HepG2 (cell line): Measurements from ENCODE around the gene AKR1C3. TPM values are rescaled to one million over a fixed set of nuclear protein-coding genes. Genes with fewer than 3 reads are reported as not detected.

Experiments used
- FOXJ3 ChIP-seq: sonication (generic); formaldehyde crosslinking; IDR thresholded peaks from 2 replicates; pipeline ENCODE4 v1.4.0; 2020; ENCODE audit warnings: missing genetic modification reagents, mild to moderate bottlenecking, borderline replicate concordance
- KLF9 ChIP-seq: IDR thresholded peaks from 2 replicates; pipeline ENCODE4 v1.6.1; 2016; ENCODE audit warnings: low read depth
- MAFK ChIP-seq, 2 experiments: IDR thresholded peaks in 1 of 2; conservative IDR thresholded peaks in 1 of 2; 2 replicates each; pipeline ENCODE4 v1.6.1; 2011; ENCODE audit warnings: improper control_type of control experiment in 2 of 2, low read length in 2 of 2
- NFYC ChIP-seq: IDR thresholded peaks from 2 replicates; pipeline ENCODE4 v1.6.1; 2016; ENCODE audit warnings: missing genetic modification reagents, missing compliant biosample characterization
- SP4 ChIP-seq: sonication (generic); formaldehyde crosslinking; IDR thresholded peaks from 2 replicates; pipeline ENCODE4 v1.8.1; 2023; ENCODE audit warnings: mild to moderate bottlenecking, missing genetic modification reagents
- TRIM24 ChIP-seq: sonication (generic); formaldehyde crosslinking; IDR thresholded peaks from 2 replicates; pipeline ENCODE4 v1.8.0; 2022; ENCODE audit warnings: mild to moderate bottlenecking, missing genetic modification reagents
- ZIK1 ChIP-seq: sonication (generic); formaldehyde crosslinking; IDR thresholded peaks from 2 replicates; pipeline ENCODE4 v1.5.0; 2020; ENCODE audit warnings: mild to moderate bottlenecking, low read depth, missing genetic modification reagents, borderline replicate concordance
- ZNF101 ChIP-seq: sonication (generic); formaldehyde crosslinking; IDR thresholded peaks from 2 replicates; pipeline ENCODE4 v1.4.0; 2020; ENCODE audit warnings: mild to moderate bottlenecking, low read depth, missing genetic modification reagents, borderline replicate concordance
- ZNF670 ChIP-seq: sonication (generic); formaldehyde crosslinking; IDR thresholded peaks from 2 replicates; pipeline ENCODE4 v1.8.0; 2022; ENCODE audit warnings: mild to moderate bottlenecking, missing genetic modification reagents, borderline replicate concordance
- polyA plus RNA-seq, 8 experiments: library from polyadenylated mRNA; depleted of rRNA in 3 of 8; stranded (reverse) in 7 of 8; unstranded in 1 of 8; fragments of >200 nt; fragmentation: Illumina TruSeq in 4 of 8; extraction: Trizol in 4 of 8; gene quantifications; 2 replicates each; pipeline versions ENCODE4 v1.2.1 to v1.2.3, GENCODE V29; 2011 to 2016; ENCODE audit warnings: low read depth in 4 of 8, missing spikeins in 1 of 8, mixed read lengths in 1 of 8; ENCODE audit not compliant: insufficient read depth in 1 of 8
- total RNA-seq, 5 experiments: library from RNA; depleted of rRNA; stranded (reverse); fragments of >200 nt; fragmentation: Illumina TruSeq; extraction: Trizol; gene quantifications; 2 replicates each; pipeline ENCODE4 v1.2.3, GENCODE V29; 2016; ENCODE audit warnings: low read depth in 1 of 5
- TF ChIP-seq, protein P1 (sequence below): sonication (generic); formaldehyde crosslinking; IDR thresholded peaks from 2 replicates; pipeline ENCODE4 v1.8.0; 2022; ENCODE audit warnings: mild to moderate bottlenecking, missing genetic modification reagents
- TF ChIP-seq, protein P2 (sequence below): sonication (generic); formaldehyde crosslinking; IDR thresholded peaks from 2 replicates; pipeline ENCODE4 v1.4.0; 2020; ENCODE audit warnings: mild to moderate bottlenecking, low read depth, missing genetic modification reagents
- TF ChIP-seq, protein P3 (sequence below): sonication (generic); formaldehyde crosslinking; IDR thresholded peaks from 2 replicates; pipeline ENCODE4 v1.8.0; 2022; ENCODE audit warnings: mild to moderate bottlenecking, missing genetic modification reagents; ENCODE audit not compliant: insufficient replicate concordance
- TF ChIP-seq, protein P4 (sequence below): sonication (generic); formaldehyde crosslinking; IDR thresholded peaks from 2 replicates; pipeline ENCODE4 v1.5.1; 2020; ENCODE audit warnings: missing genetic modification reagents, mild to moderate bottlenecking, borderline replicate concordance
- TF ChIP-seq, protein P5 (sequence below): sonication (generic); formaldehyde crosslinking; IDR thresholded peaks from 2 replicates; pipeline ENCODE4 v1.8.1; 2022; ENCODE audit warnings: mild to moderate bottlenecking, missing genetic modification reagents
- TF ChIP-seq, protein P6 (sequence below): IDR thresholded peaks from 2 replicates; pipeline ENCODE4 v1.6.1; 2012; ENCODE audit warnings: low read depth, low read length, improper control_type of control experiment
- TF ChIP-seq, protein P7 (sequence below): sonication (generic); formaldehyde crosslinking; conservative IDR thresholded peaks from 2 replicates; pipeline ENCODE4 v1.8.0; 2022; ENCODE audit warnings: missing genetic modification reagents

Gene AKR1C3
- total and polyA plus RNA-seq, 2 of the 13 experiments (the other 11 are each of a cell fraction or from before 2014, with no cell fraction given): 368 to 532 TPM

DNA sequence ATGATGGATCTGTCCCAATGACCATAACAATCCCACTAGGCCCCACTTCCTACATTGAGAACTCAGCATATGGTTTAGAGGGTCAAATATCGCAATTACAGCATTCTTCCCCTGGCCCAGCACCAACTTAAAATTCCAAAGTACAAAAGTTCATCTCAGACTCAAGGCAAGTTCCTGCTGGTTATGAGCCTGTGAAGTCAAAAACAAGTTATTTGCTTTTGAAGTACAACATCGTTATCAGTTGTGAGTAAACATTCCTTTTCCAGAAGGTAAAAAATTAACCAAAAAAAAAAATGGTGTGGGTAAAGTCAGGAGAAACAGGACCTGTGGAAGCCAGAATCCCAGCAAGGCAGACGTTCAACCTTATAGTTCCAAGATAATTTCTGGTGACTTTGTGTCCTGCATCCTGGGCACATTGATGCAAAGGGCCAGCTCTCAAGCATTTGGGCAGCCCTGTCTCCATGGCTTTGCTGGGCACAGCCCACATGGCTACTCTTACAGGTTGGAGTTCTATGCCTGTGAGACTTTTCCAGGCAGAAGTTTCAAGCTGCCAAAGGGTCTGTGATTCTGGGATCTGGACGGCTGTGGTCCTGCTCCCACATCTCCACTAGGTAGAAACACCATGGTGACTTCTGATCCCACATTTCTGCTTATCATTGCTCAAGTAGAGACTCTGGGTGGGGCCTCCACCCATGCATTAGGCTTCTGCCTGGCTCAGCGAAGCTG is 53.2 kb downstream of the AKR1C3 start (continued):
- TF ChIP-seq, protein P1, sequence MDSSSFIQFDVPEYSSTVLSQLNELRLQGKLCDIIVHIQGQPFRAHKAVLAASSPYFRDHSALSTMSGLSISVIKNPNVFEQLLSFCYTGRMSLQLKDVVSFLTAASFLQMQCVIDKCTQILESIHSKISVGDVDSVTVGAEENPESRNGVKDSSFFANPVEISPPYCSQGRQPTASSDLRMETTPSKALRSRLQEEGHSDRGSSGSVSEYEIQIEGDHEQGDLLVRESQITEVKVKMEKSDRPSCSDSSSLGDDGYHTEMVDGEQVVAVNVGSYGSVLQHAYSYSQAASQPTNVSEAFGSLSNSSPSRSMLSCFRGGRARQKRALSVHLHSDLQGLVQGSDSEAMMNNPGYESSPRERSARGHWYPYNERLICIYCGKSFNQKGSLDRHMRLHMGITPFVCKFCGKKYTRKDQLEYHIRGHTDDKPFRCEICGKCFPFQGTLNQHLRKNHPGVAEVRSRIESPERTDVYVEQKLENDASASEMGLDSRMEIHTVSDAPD (CRISPR knock-in tag): peak; percentile 91
- TF ChIP-seq FOXJ3 (CRISPR knock-in tag) (peak; percentile 96; the same call in 1 of the 2 replicates), MAFK (conservative IDR thresholded peaks at IDR 0.05 in 1 of 2, IDR thresholded peaks at IDR 0.05 in 1 of 2; ENCODE audit: low read length in 2 of 2) (peak; percentile 59 to 73), KLF9 (no peak; the same call in 1 of the 2 replicates), NFYC (no peak), SP4 (no peak), TRIM24 (CRISPR knock-in tag) (no peak), ZNF101 (CRISPR knock-in tag) (no peak), ZNF670 (CRISPR knock-in tag) (peak; percentile 72; the same call in 1 of the 2 replicates), ZIK1 (CRISPR knock-in tag) (no peak)
- TF ChIP-seq, protein P2, sequence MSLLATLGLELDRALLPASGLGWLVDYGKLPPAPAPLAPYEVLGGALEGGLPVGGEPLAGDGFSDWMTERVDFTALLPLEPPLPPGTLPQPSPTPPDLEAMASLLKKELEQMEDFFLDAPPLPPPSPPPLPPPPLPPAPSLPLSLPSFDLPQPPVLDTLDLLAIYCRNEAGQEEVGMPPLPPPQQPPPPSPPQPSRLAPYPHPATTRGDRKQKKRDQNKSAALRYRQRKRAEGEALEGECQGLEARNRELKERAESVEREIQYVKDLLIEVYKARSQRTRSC (CRISPR knock-in tag): 0 out of 2 replicates have a peak, but pooled peaks have one; percentile 39
- TF ChIP-seq, protein P3, sequence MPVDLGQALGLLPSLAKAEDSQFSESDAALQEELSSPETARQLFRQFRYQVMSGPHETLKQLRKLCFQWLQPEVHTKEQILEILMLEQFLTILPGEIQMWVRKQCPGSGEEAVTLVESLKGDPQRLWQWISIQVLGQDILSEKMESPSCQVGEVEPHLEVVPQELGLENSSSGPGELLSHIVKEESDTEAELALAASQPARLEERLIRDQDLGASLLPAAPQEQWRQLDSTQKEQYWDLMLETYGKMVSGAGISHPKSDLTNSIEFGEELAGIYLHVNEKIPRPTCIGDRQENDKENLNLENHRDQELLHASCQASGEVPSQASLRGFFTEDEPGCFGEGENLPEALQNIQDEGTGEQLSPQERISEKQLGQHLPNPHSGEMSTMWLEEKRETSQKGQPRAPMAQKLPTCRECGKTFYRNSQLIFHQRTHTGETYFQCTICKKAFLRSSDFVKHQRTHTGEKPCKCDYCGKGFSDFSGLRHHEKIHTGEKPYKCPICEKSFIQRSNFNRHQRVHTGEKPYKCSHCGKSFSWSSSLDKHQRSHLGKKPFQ (CRISPR knock-in tag): no peak
- TF ChIP-seq, protein P4, sequence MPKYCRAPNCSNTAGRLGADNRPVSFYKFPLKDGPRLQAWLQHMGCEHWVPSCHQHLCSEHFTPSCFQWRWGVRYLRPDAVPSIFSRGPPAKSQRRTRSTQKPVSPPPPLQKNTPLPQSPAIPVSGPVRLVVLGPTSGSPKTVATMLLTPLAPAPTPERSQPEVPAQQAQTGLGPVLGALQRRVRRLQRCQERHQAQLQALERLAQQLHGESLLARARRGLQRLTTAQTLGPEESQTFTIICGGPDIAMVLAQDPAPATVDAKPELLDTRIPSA (CRISPR knock-in tag): no peak
- TF ChIP-seq, protein P5, sequence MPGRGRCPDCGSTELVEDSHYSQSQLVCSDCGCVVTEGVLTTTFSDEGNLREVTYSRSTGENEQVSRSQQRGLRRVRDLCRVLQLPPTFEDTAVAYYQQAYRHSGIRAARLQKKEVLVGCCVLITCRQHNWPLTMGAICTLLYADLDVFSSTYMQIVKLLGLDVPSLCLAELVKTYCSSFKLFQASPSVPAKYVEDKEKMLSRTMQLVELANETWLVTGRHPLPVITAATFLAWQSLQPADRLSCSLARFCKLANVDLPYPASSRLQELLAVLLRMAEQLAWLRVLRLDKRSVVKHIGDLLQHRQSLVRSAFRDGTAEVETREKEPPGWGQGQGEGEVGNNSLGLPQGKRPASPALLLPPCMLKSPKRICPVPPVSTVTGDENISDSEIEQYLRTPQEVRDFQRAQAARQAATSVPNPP (CRISPR knock-in tag): peak; percentile 56; the same call in 1 of the 2 replicates
- TF ChIP-seq, protein P6, sequence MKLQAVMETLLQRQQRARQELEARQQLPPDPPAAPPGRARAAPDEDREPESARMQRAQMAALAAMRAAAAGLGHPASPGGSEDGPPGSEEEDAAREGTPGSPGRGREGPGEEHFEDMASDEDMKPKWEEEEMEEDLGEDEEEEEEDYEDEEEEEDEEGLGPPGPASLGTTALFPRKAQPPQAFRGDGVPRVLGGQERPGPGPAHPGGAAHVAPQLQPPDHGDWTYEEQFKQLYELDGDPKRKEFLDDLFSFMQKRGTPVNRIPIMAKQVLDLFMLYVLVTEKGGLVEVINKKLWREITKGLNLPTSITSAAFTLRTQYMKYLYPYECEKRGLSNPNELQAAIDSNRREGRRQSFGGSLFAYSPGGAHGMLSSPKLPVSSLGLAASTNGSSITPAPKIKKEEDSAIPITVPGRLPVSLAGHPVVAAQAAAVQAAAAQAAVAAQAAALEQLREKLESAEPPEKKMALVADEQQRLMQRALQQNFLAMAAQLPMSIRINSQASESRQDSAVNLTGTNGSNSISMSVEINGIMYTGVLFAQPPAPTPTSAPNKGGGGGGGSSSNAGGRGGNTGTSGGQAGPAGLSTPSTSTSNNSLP: peak; percentile 65
- TF ChIP-seq, protein P7, sequence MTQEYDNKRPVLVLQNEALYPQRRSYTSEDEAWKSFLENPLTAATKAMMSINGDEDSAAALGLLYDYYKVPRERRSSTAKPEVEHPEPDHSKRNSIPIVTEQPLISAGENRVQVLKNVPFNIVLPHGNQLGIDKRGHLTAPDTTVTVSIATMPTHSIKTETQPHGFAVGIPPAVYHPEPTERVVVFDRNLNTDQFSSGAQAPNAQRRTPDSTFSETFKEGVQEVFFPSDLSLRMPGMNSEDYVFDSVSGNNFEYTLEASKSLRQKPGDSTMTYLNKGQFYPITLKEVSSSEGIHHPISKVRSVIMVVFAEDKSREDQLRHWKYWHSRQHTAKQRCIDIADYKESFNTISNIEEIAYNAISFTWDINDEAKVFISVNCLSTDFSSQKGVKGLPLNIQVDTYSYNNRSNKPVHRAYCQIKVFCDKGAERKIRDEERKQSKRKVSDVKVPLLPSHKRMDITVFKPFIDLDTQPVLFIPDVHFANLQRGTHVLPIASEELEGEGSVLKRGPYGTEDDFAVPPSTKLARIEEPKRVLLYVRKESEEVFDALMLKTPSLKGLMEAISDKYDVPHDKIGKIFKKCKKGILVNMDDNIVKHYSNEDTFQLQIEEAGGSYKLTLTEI (CRISPR knock-in tag): no peak
